K562 (cell line): Measurements from ENCODE around the gene DNAH1. TPM values are rescaled to one million over a fixed set of nuclear protein-coding genes. Genes with fewer than 3 reads are reported as not detected.

Experiments used
- ATAC-seq: fragments of 200-7000 bp; cut with Tn5 transposase; 3 replicates; pipeline ENCODE4 v1.9.1; 2020; ENCODE audit warnings: moderate library complexity
- BruUV-seq: library from RNA; stranded (reverse); fragments of 400-500 nt; replicated peaks from 2 replicates; lab custom pipeline; 2021; lab: Mats Ljungman, UMichigan
- CTCF ChIA-PET: fragments of 300-600 bp; formaldehyde crosslinking; extraction: SDS; loops from one replicate; lab custom pipeline; 2021; ENCODE audit warnings: low intra/inter-chr PET ratio; lab: Yijun Ruan, JAX
- POLR2A ChIA-PET: fragments of 300-600, 350-650 bp; sonication (Branson Sonifier 250); formaldehyde crosslinking; extraction: SDS; loops from one replicate; lab custom pipeline; 2021; ENCODE audit warnings: antibody characterized with exemption, inconsistent platforms; lab: Yijun Ruan, JAX
- DNase-seq, 4 experiments: peaks; one replicate each; pipeline versions ENCODE4 v3.0.0 to v3.0.0-alpha.2; 2011 to 2018; ENCODE audit warnings: low spot score in 3 of 4, mixed read lengths in 3 of 4; ENCODE audit errors: extremely low read depth in 1 of 4
- FAIRE-seq: peaks from 2 replicates; lab custom pipeline; 2011; peaks lifted over from hg19 to GRCh38; lab: Jason Lieb, UNC
- H2AFZ ChIP-seq: 2 replicates; pipeline ENCODE4 v1.6.0; 2011; ENCODE audit warnings: low read depth, low read length, control low read depth, inconsistent platforms
- H3K27ac ChIP-seq: fragments of 200-600 bp; 3 replicates; pipeline ENCODE4 v1.8.0; 2011; ENCODE audit warnings: low read depth, mild to moderate bottlenecking, control low read depth, inconsistent platforms, low read length, moderate library complexity, mixed read lengths; ENCODE audit errors: extremely low read depth
- H3K27me3 ChIP-seq, 2 experiments: fragments of 300-600 bp in 1 of 2; 2 replicates in 1 of 2; 3 replicates in 1 of 2; pipeline versions ENCODE4 v1.6.0 to v1.8.0; 2011; ENCODE audit warnings: inconsistent platforms in 2 of 2, low read length in 2 of 2, mild to moderate bottlenecking in 1 of 2, mixed read lengths in 1 of 2, moderate library complexity in 1 of 2; ENCODE audit not compliant: control insufficient read depth in 2 of 2, insufficient read depth in 2 of 2
- H3K36me3 ChIP-seq: fragments of 300-600 bp; 3 replicates; pipeline ENCODE4 v1.8.0; 2011; ENCODE audit warnings: mild to moderate bottlenecking, low read length, inconsistent platforms; ENCODE audit not compliant: control insufficient read depth, insufficient read depth
- H3K4me1 ChIP-seq, 2 experiments: fragments of 200-600 bp in 1 of 2; replicated peaks in 1 of 2; 2 replicates in 1 of 2; 3 replicates in 1 of 2; pipeline versions ENCODE4 v1.5.1 to v1.8.0; 2011; ENCODE audit warnings: inconsistent platforms in 2 of 2, low read length in 2 of 2, mild to moderate bottlenecking in 1 of 2, mixed read lengths in 1 of 2, moderate library complexity in 1 of 2; ENCODE audit not compliant: control insufficient read depth in 2 of 2, insufficient read depth in 2 of 2
- H3K4me2 ChIP-seq: 2 replicates; pipeline ENCODE4 v1.6.1; 2011; ENCODE audit warnings: low read length, control low read depth, inconsistent platforms, mixed read lengths; ENCODE audit not compliant: insufficient read depth
- H3K4me3 ChIP-seq: fragments of 200-600 bp; sonication (generic), shearing (Covaris generic); 2 replicates; pipeline ENCODE4 v1.5.1; 2016; ENCODE audit warnings: control low read depth, inconsistent platforms
- H3K79me2 ChIP-seq: fragments of 200-600 bp; 3 replicates; pipeline ENCODE4 v1.8.0; 2011; ENCODE audit warnings: low read length, inconsistent platforms; ENCODE audit not compliant: control insufficient read depth, insufficient read depth
- H3K9ac ChIP-seq, 2 experiments: 2 replicates each; pipeline versions ENCODE4 v1.6.0 to v1.6.1; 2011; ENCODE audit warnings: low read depth in 2 of 2, low read length in 2 of 2, control low read depth in 1 of 2, inconsistent platforms in 1 of 2, mild to moderate bottlenecking in 1 of 2, mixed read lengths in 1 of 2; ENCODE audit not compliant: insufficient read depth in 1 of 2
- H3K9me1 ChIP-seq: one replicate; pipeline ENCODE4 v1.6.0; 2011; ENCODE audit warnings: inconsistent platforms, mild to moderate bottlenecking, low read length, moderate library complexity; ENCODE audit not compliant: control insufficient read depth, insufficient read depth
- H3K9me3 ChIP-seq: replicated peaks from 2 replicates; pipeline ENCODE4 v1.5.1; 2011; ENCODE audit warnings: low read depth, low read length, inconsistent platforms; ENCODE audit not compliant: control insufficient read depth, insufficient read depth
- H4K20me1 ChIP-seq: replicated peaks from 2 replicates; pipeline ENCODE4 v1.6.1; 2011; ENCODE audit warnings: low read length, inconsistent platforms, mixed read lengths; ENCODE audit not compliant: control insufficient read depth, insufficient read depth
- BHLHE40 ChIP-seq: IDR thresholded peaks from 2 replicates; pipeline ENCODE4 v1.6.1; 2011; ENCODE audit warnings: low read length, improper control_type of control experiment
- CBX2 ChIP-seq: fragments of 200-600 bp; sonication (generic); IDR thresholded peaks from one replicate; pipeline ENCODE4 v1.6.1; 2012; ENCODE audit warnings: mild to moderate bottlenecking, low read length, inconsistent platforms; ENCODE audit not compliant: insufficient read depth, poor library complexity, severe bottlenecking
- CHD2 ChIP-seq: IDR thresholded peaks from 2 replicates; pipeline ENCODE4 v1.6.1; 2011; ENCODE audit warnings: low read depth, low read length
- CREM ChIP-seq: IDR thresholded peaks from 2 replicates; pipeline ENCODE4 v1.6.1; 2014; ENCODE audit warnings: antibody characterized with exemption, low read depth
- CTCF ChIP-seq, 3 experiments: IDR thresholded peaks in 2 of 3; conservative IDR thresholded peaks in 1 of 3; 2 replicates each; pipeline ENCODE4 v1.5.1; 2011 to 2012; ENCODE audit warnings: low read length in 3 of 3, mild to moderate bottlenecking in 3 of 3, control low read depth in 2 of 3, improper control_type of control experiment in 1 of 3, inconsistent platforms in 1 of 3, low read depth in 1 of 3, mixed read lengths in 1 of 3, moderate library complexity in 1 of 3; ENCODE audit not compliant: insufficient read depth in 2 of 3
- HCFC1 ChIP-seq: IDR thresholded peaks from 2 replicates; pipeline ENCODE4 v1.6.1; 2012; ENCODE audit warnings: low read depth, low read length, improper control_type of control experiment
- HNRNPH1 ChIP-seq: fragments of 200-400 bp; formaldehyde crosslinking; optimal IDR thresholded peaks from 2 replicates; pipeline ENCODE3; 2017; ENCODE audit warnings: low read depth, mild to moderate bottlenecking, low read length, moderate library complexity
- NCOA6 ChIP-seq: fragments of 450-650 bp; IDR thresholded peaks from 2 replicates; pipeline ENCODE4 v1.6.1; 2017; ENCODE audit warnings: mild to moderate bottlenecking
- NR2C1 ChIP-seq, 2 experiments: fragments of 450-650 bp; IDR thresholded peaks; 2 replicates each; pipeline ENCODE4 v1.6.1; 2017; ENCODE audit warnings: mild to moderate bottlenecking in 2 of 2, antibody characterized with exemption in 1 of 2, inconsistent platforms in 1 of 2, missing compliant biosample characterization in 1 of 2, missing genetic modification characterization in 1 of 2
- POLR2A ChIP-seq: fragments of 450-650 bp; conservative IDR thresholded peaks from 2 replicates; pipeline ENCODE4 v1.6.1; 2016
- RAD21 ChIP-seq, 2 experiments: fragments of 250-450 bp in 1 of 2; fragments of 450-650 bp in 1 of 2; sonication (Bioruptor Pico) in 1 of 2; formaldehyde crosslinking in 1 of 2; IDR thresholded peaks in 1 of 2; conservative IDR thresholded peaks in 1 of 2; 2 replicates each; pipeline versions ENCODE4 v1.4.0 to v1.8.0; 2020 to 2022; ENCODE audit warnings: mild to moderate bottlenecking in 2 of 2, moderate library complexity in 1 of 2
- SIN3A ChIP-seq, 2 experiments: fragments of 150-350 bp in 1 of 2; IDR thresholded peaks; 2 replicates each; pipeline ENCODE4 v1.6.1; 2011 to 2016; ENCODE audit warnings: borderline replicate concordance in 2 of 2, low read depth in 2 of 2, low read length in 2 of 2, mild to moderate bottlenecking in 2 of 2, moderate library complexity in 2 of 2; ENCODE audit not compliant: control insufficient read depth in 1 of 2
- SMC3 ChIP-seq: conservative IDR thresholded peaks from 2 replicates; pipeline ENCODE4 v1.6.1; 2011; ENCODE audit warnings: low read depth, low read length, improper control_type of control experiment; ENCODE audit not compliant: insufficient read depth
- SREBF1 ChIP-seq: fragments of 150-350 bp; IDR thresholded peaks from 2 replicates; pipeline ENCODE4 v1.6.1; 2014; ENCODE audit warnings: antibody characterized with exemption, low read depth, low read length, borderline replicate concordance
- ZFP36 ChIP-seq: fragments of 150-350 bp; IDR thresholded peaks from 2 replicates; pipeline ENCODE4 v1.6.1; 2018; ENCODE audit warnings: low read length, low read depth; ENCODE audit not compliant: partially characterized antibody
- ZNF23 ChIP-seq: fragments of 250-450 bp; sonication (Bioruptor Pico); IDR thresholded peaks from 2 replicates; pipeline ENCODE4 v1.4.0; 2020; ENCODE audit warnings: mild to moderate bottlenecking
- WGBS: fragments of 100-300 bp; shearing (Covaris generic); methylation state at CpG from one replicate; pipeline ENCODE4 v1.1.6; 2016; ENCODE audit warnings: low coverage, mixed read lengths; ENCODE audit not compliant: insufficient coverage; ENCODE audit errors: missing lambda C conversion rate; 5-methylcytosine and 5-hydroxymethylcytosine counted together
- in situ Hi-C: fragments of 300-500 bp; cut with MboI; formaldehyde crosslinking; loops from 4 replicates; pipeline ENCODE4 v1.15.0; 2018; ENCODE audit warnings: inconsistent platforms, mixed read lengths
- intact Hi-C: fragments of 100-400 bp; cut with micrococcal nuclease; formaldehyde crosslinking; loops from 2 replicates; pipeline ENCODE4 v1.14.2; 2022
- polyA plus RNA-seq, 8 experiments: library from polyadenylated mRNA; depleted of rRNA in 4 of 8; stranded (reverse) in 5 of 8; unstranded in 3 of 8; fragments of >200 nt; fragmentation: Nextera tagmentation in 2 of 8; fragmentation: Illumina TruSeq in 1 of 8; extraction: Ambion mirVana in 2 of 8; extraction: Trizol in 1 of 8; gene quantifications; 2 replicates each; pipeline versions ENCODE4 v1.2.1 to v1.2.3, GENCODE V29; 2011 to 2014; ENCODE audit warnings: inconsistent platforms in 1 of 8, missing spikeins in 1 of 8
- total RNA-seq, 7 experiments: library from RNA; depleted of rRNA in 6 of 7; stranded (reverse); fragments of >200 nt in 6 of 7; fragmentation: Illumina TruSeq in 2 of 7; extraction: Trizol in 2 of 7; gene quantifications; 2 replicates each; pipeline versions ENCODE4 v1.2.1 to v1.2.3, GENCODE V29; 2011 to 2021; ENCODE audit warnings: low replicate concordance in 1 of 7
- TF ChIP-seq, protein P1 (sequence below): sonication (generic); formaldehyde crosslinking; IDR thresholded peaks from 2 replicates; pipeline ENCODE4 v1.8.0; 2022; ENCODE audit warnings: mild to moderate bottlenecking, missing genetic modification reagents
- TF ChIP-seq, protein P2 (sequence below): conservative IDR thresholded peaks from 2 replicates; pipeline ENCODE4 v1.6.1; 2011; ENCODE audit warnings: low read depth, mild to moderate bottlenecking, low read length; ENCODE audit not compliant: control insufficient read depth

Gene DNAH1
- total and polyA plus RNA-seq, 9 of the 15 experiments (the other 6 are each of a cell fraction or from before 2014, with no cell fraction given), result 0.04 to 0.84 (median 0.50) TPM

- H3K9me3 ChIP-seq, result no peaks in the 10 kb centered on the region
- CTCF ChIA-PET, result no interaction called here
- H3K9me1 ChIP-seq, result no peaks in the 10 kb centered on the region
- no TSS peak for BruUV-seq
- no peaks in the 10 kb centered on the region for H3K79me2 ChIP-seq
- intact Hi-C loops, result loop anchor here (5.0 kb wide), 1 partner anchor 166 kb away; no protein-coding TSS in a partner anchor
- H3K4me1 ChIP-seq, result peaks cover 0 to 33% of the 10 kb centered on the region in 2 experiments; a peak in 2 of 5 replicates
- FAIRE-seq, result peak; percentile 46
- H4K20me1 ChIP-seq, result no peaks in the 10 kb centered on the region
- no peak overlapping the region for H3K27ac ChIP-seq
- H2AFZ ChIP-seq, result no peak overlapping the region
- no peak overlapping the region for H3K4me3 ChIP-seq
- no peak overlapping the region for H3K9ac ChIP-seq
- peak; percentile 80 for ATAC-seq
- DNase-seq, result peak; percentile 44 to 54 (median 50)
- no peaks in the 10 kb centered on the region for H3K36me3 ChIP-seq
- H3K4me2 ChIP-seq, result no peak overlapping the region
- in situ Hi-C loops, result loop anchor here (10.0 to 25.0 kb wide), 2 partner anchors 94 to 376 kb away; no protein-coding TSS in a partner anchor
- POLR2A ChIA-PET, result interaction anchor here (0.7 to 1.3 kb wide), 5 partner anchors 10 to 168 kb away, joined by 3 to 9 read pairs (median 3); no protein-coding TSS in a partner anchor
- H3K27me3 ChIP-seq, result no peaks in the 10 kb centered on the region
- WGBS, result 18% methylated on average over 4 of the region's 18 CpGs
- TF ChIP-seq HNRNPH1 (no peak), NR2C1 (IDR thresholded peaks at IDR 0.05) (no peak), NR2C1 (tag; IDR thresholded peaks at IDR 0.05) (no peak), CTCF (IDR thresholded peaks at IDR 0.05 in 2 of 3, conservative IDR thresholded peaks at IDR 0.05 in 1 of 3; ENCODE audit: insufficient read depth in 2 of 3, low read depth in 1 of 3, low read length in 3 of 3) (peak; percentile 58 to 70 (median 58)), NCOA6 (no peak), ZNF23 (CRISPR knock-in tag) (no peak), CREM (0 out of 2 replicates have a peak, but pooled peaks have one; percentile 28), SMC3 (0 out of 2 replicates have a peak, but pooled peaks have one; percentile 9), CHD2 (no peak), RAD21 (CRISPR knock-in tag; conservative IDR thresholded peaks at IDR 0.05 in 1 of 2, IDR thresholded peaks at IDR 0.05 in 1 of 2) (peak in 1 of 2 experiments; percentile 15; a peak in 1 of 4 replicates), BHLHE40 (no peak), HCFC1 (no peak), SREBF1 (no peak), CBX2 (no peak), ZFP36 (no peak), POLR2A (no peak), SIN3A (IDR thresholded peaks at IDR 0.05; ENCODE audit: borderline replicate concordance in 2 of 2, control insufficient read depth in 1 of 2, low read depth in 2 of 2, low read length in 2 of 2) (no peak)
- TF ChIP-seq, protein P1, sequence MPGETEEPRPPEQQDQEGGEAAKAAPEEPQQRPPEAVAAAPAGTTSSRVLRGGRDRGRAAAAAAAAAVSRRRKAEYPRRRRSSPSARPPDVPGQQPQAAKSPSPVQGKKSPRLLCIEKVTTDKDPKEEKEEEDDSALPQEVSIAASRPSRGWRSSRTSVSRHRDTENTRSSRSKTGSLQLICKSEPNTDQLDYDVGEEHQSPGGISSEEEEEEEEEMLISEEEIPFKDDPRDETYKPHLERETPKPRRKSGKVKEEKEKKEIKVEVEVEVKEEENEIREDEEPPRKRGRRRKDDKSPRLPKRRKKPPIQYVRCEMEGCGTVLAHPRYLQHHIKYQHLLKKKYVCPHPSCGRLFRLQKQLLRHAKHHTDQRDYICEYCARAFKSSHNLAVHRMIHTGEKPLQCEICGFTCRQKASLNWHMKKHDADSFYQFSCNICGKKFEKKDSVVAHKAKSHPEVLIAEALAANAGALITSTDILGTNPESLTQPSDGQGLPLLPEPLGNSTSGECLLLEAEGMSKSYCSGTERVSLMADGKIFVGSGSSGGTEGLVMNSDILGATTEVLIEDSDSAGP (CRISPR knock-in tag), result no peak
- TF ChIP-seq, protein P2, sequence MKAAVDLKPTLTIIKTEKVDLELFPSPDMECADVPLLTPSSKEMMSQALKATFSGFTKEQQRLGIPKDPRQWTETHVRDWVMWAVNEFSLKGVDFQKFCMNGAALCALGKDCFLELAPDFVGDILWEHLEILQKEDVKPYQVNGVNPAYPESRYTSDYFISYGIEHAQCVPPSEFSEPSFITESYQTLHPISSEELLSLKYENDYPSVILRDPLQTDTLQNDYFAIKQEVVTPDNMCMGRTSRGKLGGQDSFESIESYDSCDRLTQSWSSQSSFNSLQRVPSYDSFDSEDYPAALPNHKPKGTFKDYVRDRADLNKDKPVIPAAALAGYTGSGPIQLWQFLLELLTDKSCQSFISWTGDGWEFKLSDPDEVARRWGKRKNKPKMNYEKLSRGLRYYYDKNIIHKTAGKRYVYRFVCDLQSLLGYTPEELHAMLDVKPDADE, result no peak
Measured at GRCh38 chr3:52388348-52388821, 72.3 kb downstream of the DNAH1 start.
